Upper lobe of right lung (tissue), 1 donor: ENCODE results near the gene EEF1G. TPM values are rescaled to one million over a fixed set of nuclear protein-coding genes. Genes with fewer than 3 reads are reported as not detected.

Experiments used
- ATAC-seq: fragments of 200-7000 bp; cut with Tn5 transposase; one replicate; pipeline ENCODE4 v1.9.1; 2020; ENCODE audit warnings: mild to moderate bottlenecking, moderate library complexity
- DNase-seq: peaks from one replicate; pipeline ENCODE4 v3.0.0-alpha.2; 2020
- H3K27ac ChIP-seq: fragments of 200-600 bp; one replicate; pipeline ENCODE4 v1.8.0; 2022
- H3K27me3 ChIP-seq: fragments of 200-600 bp; one replicate; pipeline ENCODE4 v1.8.0; 2022; ENCODE audit warnings: mild to moderate bottlenecking
- H3K36me3 ChIP-seq: fragments of 200-600 bp; one replicate; pipeline ENCODE4 v1.8.0; 2022
- H3K4me1 ChIP-seq: fragments of 200-600 bp; one replicate; pipeline ENCODE4 v1.8.0; 2022
- H3K4me3 ChIP-seq: fragments of 200-600 bp; one replicate; pipeline ENCODE4 v1.8.0; 2022; ENCODE audit warnings: mild to moderate bottlenecking
- H3K9me3 ChIP-seq: fragments of 200-600 bp; one replicate; pipeline ENCODE4 v1.8.0; 2022
- CTCF ChIP-seq: fragments of 200-600 bp; IDR thresholded peaks from one replicate; pipeline ENCODE4 v1.8.0; 2022; ENCODE audit warnings: antibody characterized with exemption
- intact Hi-C: fragments of 100-400 bp; cut with DNase I; formaldehyde crosslinking; loops from one replicate; pipeline ENCODE4 v1.11.0; 2022
- total RNA-seq: library from RNA; stranded (reverse); fragmentation: NEBNext Ultra II Directional; extraction: Animal tissue kit (Norgen Biotek cat#: 25700); gene quantifications from one replicate; pipeline ENCODE4 v1.2.1, GENCODE V29; 2021
- donor health status: DM: no; HTN: yes; CAD: no; lungs with severe emphysema.

EEF1G gene
- total RNA-seq, 1 donor from 2014 or later: 847 TPM

DNA sequence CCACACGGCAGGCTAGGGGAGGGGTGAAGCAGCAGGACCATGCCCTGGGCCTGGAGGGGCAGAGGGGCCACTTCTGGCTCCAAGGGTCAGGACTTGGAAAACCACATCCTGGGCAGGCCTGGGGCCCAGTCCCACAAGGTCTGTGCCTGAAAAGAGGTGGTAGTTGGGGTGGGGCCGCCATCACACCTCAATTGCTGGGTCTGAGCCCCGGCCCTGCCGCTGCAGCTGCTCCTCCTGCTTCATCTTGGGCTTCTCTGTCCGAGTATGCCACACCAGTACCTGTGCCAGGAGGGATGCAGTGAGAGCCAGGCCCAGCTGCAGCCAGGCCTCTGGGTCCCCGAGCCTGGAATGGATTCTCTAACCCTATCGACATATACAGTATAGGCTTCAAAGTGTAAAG is 41.8 kb upstream of the EEF1G start:
- ATAC-seq (no peak), DNase-seq (no peak)
- no peak for TF ChIP-seq CTCF
- intact Hi-C loops: no loop called here
- H3K4me1 ChIP-seq: peaks cover 24% of the 10 kb centered on the region
- no peak overlapping the region for H3K4me3 ChIP-seq
- H3K27ac ChIP-seq: no peak overlapping the region
- peaks cover 15% of the 10 kb centered on the region for H3K36me3 ChIP-seq
- no peaks in the 10 kb centered on the region for H3K27me3 ChIP-seq
- H3K9me3 ChIP-seq: no peaks in the 10 kb centered on the region

DNA sequence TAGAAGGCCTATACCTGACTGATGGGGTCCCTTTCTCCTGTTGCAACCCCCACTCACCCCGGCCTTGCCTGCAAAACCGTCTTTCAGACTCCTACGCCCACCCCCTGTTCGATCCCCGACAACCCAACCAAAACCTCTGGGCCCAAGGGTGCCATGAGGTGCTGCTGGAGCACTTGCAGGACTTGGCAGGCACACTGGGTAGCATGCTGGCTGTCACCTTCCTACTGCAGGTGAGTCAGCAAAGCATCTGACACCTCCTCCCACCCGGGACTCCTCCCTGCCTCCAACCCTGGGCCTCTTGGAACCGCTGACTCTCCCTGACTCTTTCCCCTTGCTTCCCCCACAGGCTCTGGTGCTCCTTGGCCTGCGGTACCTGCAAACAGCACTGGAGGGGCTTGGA is 40.6 kb upstream of the EEF1G start:
- no peak for TF ChIP-seq CTCF
- no peaks in the 10 kb centered on the region for H3K9me3 ChIP-seq
- intact Hi-C loops: no loop called here
- H3K27ac ChIP-seq: no peak overlapping the region
- H3K36me3 ChIP-seq: peaks cover 20% of the 10 kb centered on the region
- no peaks in the 10 kb centered on the region for H3K27me3 ChIP-seq
- peaks cover 23% of the 10 kb centered on the region for H3K4me1 ChIP-seq
- H3K4me3 ChIP-seq: no peak overlapping the region
- DNase-seq (no peak), ATAC-seq (no peak)

GRCh38 chr11:62613291-62613778 is 39.6 kb upstream of the EEF1G start:
- no peak for DNase-seq
- peaks cover 26% of the 10 kb centered on the region for H3K36me3 ChIP-seq
- H3K27ac ChIP-seq: peak overlapping the region; percentile 93
- no peak for TF ChIP-seq CTCF
- no peak for ATAC-seq
- H3K4me3 ChIP-seq: peak overlapping the region; percentile 84
- H3K4me1 ChIP-seq: peaks cover 23% of the 10 kb centered on the region
- intact Hi-C loops: no loop called here
- no peaks in the 10 kb centered on the region for H3K27me3 ChIP-seq
- no peaks in the 10 kb centered on the region for H3K9me3 ChIP-seq

DNA sequence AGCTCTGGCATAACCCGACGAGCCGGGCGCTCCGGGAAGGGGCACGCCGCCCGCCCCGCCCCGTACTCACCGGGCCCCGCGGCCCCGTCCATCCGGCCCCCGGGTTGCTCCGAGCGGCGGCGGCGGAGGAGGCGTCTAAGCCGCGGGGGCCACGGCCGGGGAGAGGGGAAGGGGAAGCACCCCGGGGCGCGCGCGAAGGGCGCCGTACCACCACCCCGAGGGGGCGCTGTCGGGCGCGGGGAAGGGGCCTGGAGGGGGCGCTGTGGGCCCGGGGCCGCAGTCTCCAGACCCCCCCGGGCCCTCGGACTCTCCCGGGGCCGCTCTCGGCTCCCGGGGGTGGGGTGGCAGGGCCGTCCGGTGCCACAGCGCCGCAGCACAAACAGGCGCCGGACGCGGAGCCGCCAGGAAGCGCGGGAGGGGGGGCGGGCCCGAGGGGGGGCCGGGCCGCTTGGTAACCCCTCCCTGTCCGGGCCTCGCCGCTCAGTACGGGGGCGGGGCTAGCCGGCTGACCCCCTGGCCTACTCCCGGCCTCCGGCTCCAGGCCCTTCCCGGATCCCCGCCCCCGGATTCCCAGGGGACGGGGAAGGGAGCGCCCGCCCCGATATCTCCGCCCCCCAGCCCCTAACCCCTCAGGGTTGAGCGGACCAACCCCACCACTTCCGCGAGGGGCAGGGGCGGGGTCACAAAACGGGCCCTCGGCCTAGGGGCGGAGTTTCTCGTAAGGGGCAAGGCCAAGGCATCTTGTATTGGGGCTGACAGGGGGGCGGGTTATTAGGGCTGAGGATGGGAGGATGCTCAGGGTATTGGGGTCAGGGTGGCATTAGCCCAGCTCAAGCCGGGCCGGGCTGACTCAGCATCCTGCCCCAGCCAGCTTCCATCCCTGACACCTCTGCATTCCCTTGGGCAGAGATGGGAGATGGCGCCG is 38.9 kb upstream of the EEF1G start, which contains the start of the genes EML3 and ROM1:
Gene EML3 (minus strand): TSS at position 410 of the 925 bp plus-strand sequence. CDS start 318 bp downstream, at position 92.
Gene ROM1 (plus strand): TSS at position 892 of the 925 bp plus-strand sequence. CDS start 25 bp downstream, at position 917.
- DNase-seq (peak; percentile 95), ATAC-seq (peak; percentile 88)
- H3K27me3 ChIP-seq: no peaks in the 10 kb centered on the region
- peaks cover 29% of the 10 kb centered on the region for H3K36me3 ChIP-seq
- H3K27ac ChIP-seq: peak within 1 kb of the TSS; percentile 93
- peak within 1 kb of the TSS; percentile 84 for H3K4me3 ChIP-seq
- peak; percentile 82 for TF ChIP-seq CTCF
- H3K4me1 ChIP-seq: peaks cover 23% of the 10 kb centered on the region
- intact Hi-C loops: no loop called here
- no peaks in the 10 kb centered on the region for H3K9me3 ChIP-seq

DNA sequence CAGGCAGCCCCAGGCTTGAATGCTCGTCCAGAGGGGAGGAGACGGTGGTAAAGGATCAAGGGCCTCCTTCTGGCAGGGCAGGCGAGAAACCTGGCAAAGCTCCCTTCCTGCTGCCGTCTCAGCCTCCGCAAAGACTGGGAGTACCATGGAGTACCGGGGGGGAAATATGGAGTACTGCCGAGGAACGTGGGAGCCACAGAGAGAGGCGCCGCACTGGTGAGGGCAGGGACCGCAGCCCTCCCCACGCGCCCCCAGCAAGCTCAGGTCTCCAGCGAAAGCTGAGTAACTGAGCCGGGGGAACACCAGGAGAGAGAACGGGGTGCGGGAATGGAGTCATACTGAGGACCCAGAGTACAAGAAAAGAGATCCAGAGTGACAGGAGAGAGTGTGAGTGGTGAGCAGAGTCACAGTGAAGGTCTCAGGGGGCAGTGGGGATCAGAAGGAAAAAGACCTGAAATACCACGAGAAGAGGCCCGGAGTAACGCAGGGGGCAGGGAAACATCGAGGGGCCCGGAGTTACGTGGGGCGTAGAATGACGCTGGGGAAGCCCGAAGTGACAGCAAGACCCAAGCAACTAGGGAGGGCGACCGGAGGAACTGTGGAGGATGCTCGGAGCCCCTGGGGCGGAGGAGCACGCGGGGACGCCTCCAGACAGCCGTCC is 38.1 kb upstream of the EEF1G start:
- intact Hi-C loops: no loop called here
- Histone ChIP-seq H3K4me1 (peaks cover 23% of the 10 kb centered on the region), H3K4me3 (peak overlapping the region; percentile 84), H3K27ac (peak overlapping the region; percentile 93), H3K27me3 (no peaks in the 10 kb centered on the region), H3K9me3 (no peaks in the 10 kb centered on the region), H3K36me3 (peaks cover 32% of the 10 kb centered on the region)
- DNase-seq (peak; percentile 81), ATAC-seq (peak; percentile 24)
- peak; percentile 4 for TF ChIP-seq CTCF
